Epithelial cell of esophagus (primary cell): ENCODE measurements around the gene DSG4.

ENCODE experiments used
- DNase-seq: peaks from one replicate; pipeline ENCODE4 v3.0.0; 2010; ENCODE audit warnings: low read depth
- H3K4me3 ChIP-seq: 2 replicates; pipeline ENCODE4 v1.5.1; 2011; ENCODE audit warnings: mild to moderate bottlenecking, low read length, control low read depth
- CTCF ChIP-seq: IDR thresholded peaks from 2 replicates; pipeline ENCODE4 v1.5.1; 2011; ENCODE audit warnings: low read depth, mild to moderate bottlenecking, low read length, control low read depth, inconsistent platforms; ENCODE audit not compliant: insufficient read depth; ENCODE audit errors: missing control alignments

The DSG4 gene

GRCh38 chr18:31420524-31420923, 43.9 kb downstream of the DSG4 start:
- no peak for TF ChIP-seq CTCF
- DNase-seq = no peak
- no peak overlapping the region for H3K4me3 ChIP-seq

GRCh38 chr18:31424383-31424988, 47.9 kb downstream of the DSG4 start:
- peak overlapping the region; percentile 54 for H3K4me3 ChIP-seq
- peak; percentile 74 for DNase-seq
- TF ChIP-seq CTCF = peak; percentile 98

GRCh38 chr18:31426021-31426420, 49.4 kb downstream of the DSG4 start:
- no peak for TF ChIP-seq CTCF
- DNase-seq = peak; percentile 54

GRCh38 chr18:31426871-31427406, 50.4 kb downstream of the DSG4 start:
- DNase-seq = peak; percentile 69
- no peak for TF ChIP-seq CTCF
- H3K4me3 ChIP-seq = peak overlapping the region; percentile 54

More at GRCh38 chr18:31426021-31426420, 49.4 kb downstream of the DSG4 start:
- H3K4me3 ChIP-seq = peak overlapping the region; percentile 54

- no peak for DNase-seq
- H3K4me3 ChIP-seq = no peak overlapping the region
- no peak for TF ChIP-seq CTCF
Observed at GRCh38 chr18:31428211-31428610, 51.6 kb downstream of the DSG4 start.

- TF ChIP-seq CTCF = no peak
- no peak overlapping the region for H3K4me3 ChIP-seq
- peak; percentile 84 for DNase-seq
Observed at GRCh38 chr18:31429623-31430022, 53.0 kb downstream of the DSG4 start.

GRCh38 chr18:31430072-31430471, 53.5 kb downstream of the DSG4 start:
- TF ChIP-seq CTCF = no peak
- no peak overlapping the region for H3K4me3 ChIP-seq
- DNase-seq = no peak
